C4-2B (cell line): Measurements from ENCODE around the gene WIZ.

Experiments used
- CTCF ChIP-seq: fragments of 450-650 bp; conservative IDR thresholded peaks from 2 replicates; pipeline ENCODE4 v1.5.1; 2017; ENCODE audit warnings: mild to moderate bottlenecking
- ZFX ChIP-seq: fragments of 450-650 bp; IDR thresholded peaks from 2 replicates; pipeline ENCODE4 v1.6.1; 2017

GRCh38 chr19:15438124-15438496 lies 11.6 kb downstream of the WIZ start:
- TF ChIP-seq CTCF (no peak), ZFX (no peak)
